ENCODE results near the gene GDAP1L1.
"Not testable (repeated sequence)": the region's sequence is repeated elsewhere in the genome, so short reads cannot be mapped to it uniquely, and the experiment has no call there.

GDAP1L1 gene

DNA sequence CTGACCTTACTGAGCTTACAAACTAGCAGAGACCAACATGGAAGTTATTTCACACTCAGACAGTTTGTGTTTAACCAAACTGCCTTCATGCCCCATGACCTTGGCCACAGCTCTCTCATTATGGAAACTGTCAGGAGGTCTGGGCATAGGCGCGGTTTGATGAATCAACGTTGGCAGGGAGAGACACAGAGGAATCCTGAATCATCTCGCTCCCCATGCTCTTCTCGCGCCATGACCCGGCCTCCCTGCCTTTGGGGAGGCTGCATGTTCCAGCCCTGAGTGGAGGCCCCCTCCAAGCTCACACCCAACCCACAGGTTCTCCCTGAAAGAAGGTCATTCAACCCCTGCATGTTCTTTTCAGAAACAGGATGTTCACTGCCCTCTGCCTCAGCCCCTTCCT lies 15.9 kb upstream of the GDAP1L1 start:
- Histone ChIP-seq H3K4me2 (ENCODE audit: low read length) (no peak overlapping the region), H3K36me3 (replicated peaks; ENCODE audit: low read depth, low read length) (no peaks in the 10 kb centered on the region), H4K20me1 (ENCODE audit: insufficient read depth, low read length) (no peaks in the 10 kb centered on the region), H3K27ac (ENCODE audit: low read length) (no peak overlapping the region), H3K4me3 (ENCODE audit: low read length) (no peak overlapping the region), H3K4me1 (ENCODE audit: low read length) (no peaks in the 10 kb centered on the region), H3K79me2 (ENCODE audit: low read length) (no peaks in the 10 kb centered on the region), H3K9ac (ENCODE audit: low read length) (no peak overlapping the region), H3K9me3 (ENCODE audit: insufficient read depth, low read length) (no peaks in the 10 kb centered on the region), H2AFZ (ENCODE audit: low read depth, low read length) (no peak overlapping the region), H3K27me3 (ENCODE audit: low read depth, low read length) (no peaks in the 10 kb centered on the region)
- TF ChIP-seq, protein P1, sequence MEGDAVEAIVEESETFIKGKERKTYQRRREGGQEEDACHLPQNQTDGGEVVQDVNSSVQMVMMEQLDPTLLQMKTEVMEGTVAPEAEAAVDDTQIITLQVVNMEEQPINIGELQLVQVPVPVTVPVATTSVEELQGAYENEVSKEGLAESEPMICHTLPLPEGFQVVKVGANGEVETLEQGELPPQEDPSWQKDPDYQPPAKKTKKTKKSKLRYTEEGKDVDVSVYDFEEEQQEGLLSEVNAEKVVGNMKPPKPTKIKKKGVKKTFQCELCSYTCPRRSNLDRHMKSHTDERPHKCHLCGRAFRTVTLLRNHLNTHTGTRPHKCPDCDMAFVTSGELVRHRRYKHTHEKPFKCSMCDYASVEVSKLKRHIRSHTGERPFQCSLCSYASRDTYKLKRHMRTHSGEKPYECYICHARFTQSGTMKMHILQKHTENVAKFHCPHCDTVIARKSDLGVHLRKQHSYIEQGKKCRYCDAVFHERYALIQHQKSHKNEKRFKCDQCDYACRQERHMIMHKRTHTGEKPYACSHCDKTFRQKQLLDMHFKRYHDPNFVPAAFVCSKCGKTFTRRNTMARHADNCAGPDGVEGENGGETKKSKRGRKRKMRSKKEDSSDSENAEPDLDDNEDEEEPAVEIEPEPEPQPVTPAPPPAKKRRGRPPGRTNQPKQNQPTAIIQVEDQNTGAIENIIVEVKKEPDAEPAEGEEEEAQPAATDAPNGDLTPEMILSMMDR (IDR thresholded peaks at IDR 0.05; ENCODE audit: low read depth, low read length), result no peak
- TF ChIP-seq EZH2phosphoT487 (IDR thresholded peaks at IDR 0.05; ENCODE audit: low read depth), result no peak

DNA sequence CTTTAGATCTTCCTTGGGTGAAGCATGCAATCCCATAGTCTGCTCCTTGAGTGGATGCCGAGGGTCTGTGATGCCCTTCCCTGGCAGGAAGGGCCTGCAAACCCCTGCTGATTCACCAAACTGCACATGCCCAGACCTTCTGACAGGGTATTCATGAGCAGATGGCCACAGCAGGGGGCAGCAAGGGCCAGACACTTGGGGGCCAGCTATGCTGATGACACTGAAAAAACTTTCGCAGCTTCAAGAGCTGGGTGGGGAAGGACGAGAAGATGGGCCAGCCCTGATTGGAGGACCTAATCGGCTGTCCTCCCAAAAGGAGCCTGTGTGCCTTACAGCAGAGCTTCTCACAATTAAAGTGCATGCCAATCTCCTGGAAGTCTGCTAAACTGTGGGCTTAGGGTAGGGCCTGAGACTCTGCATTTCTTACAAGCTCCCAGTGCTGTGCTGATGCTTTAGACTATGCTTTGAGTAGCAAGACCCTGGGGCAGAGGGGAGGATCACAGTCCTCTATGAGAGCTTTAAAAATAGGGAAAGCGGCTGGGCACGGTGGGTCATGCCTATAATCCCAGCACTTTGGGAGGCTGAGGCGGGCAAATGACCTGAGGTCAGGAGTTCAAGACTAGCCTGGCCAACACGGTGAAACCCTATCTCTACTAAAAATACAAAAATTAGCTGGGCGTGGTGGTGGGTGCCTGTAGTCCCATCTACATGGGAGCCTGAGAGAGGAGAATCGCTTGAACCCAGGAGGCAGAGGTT lies 15.2 kb upstream of the GDAP1L1 start:
- H3K27me3 ChIP-seq (ENCODE audit: low read depth, low read length), result no peaks in the 10 kb centered on the region
- H3K79me2 ChIP-seq (ENCODE audit: low read length), result no peaks in the 10 kb centered on the region
- H3K4me3 ChIP-seq (ENCODE audit: low read length), result no peak overlapping the region
- H3K27ac ChIP-seq (ENCODE audit: low read length), result no peak overlapping the region
- no peak overlapping the region for H3K4me2 ChIP-seq (ENCODE audit: low read length)
- H2AFZ ChIP-seq (ENCODE audit: low read depth, low read length), result no peak overlapping the region
- no peaks in the 10 kb centered on the region for H4K20me1 ChIP-seq (ENCODE audit: insufficient read depth, low read length)
- no peak for TF ChIP-seq EZH2phosphoT487 (IDR thresholded peaks at IDR 0.05; ENCODE audit: low read depth)
- TF ChIP-seq, protein P1 (IDR thresholded peaks at IDR 0.05; ENCODE audit: low read depth, low read length), result no peak
- H3K9me3 ChIP-seq (ENCODE audit: insufficient read depth, low read length), result no peaks in the 10 kb centered on the region
- H3K4me1 ChIP-seq (ENCODE audit: low read length), result no peaks in the 10 kb centered on the region
- no peaks in the 10 kb centered on the region for H3K36me3 ChIP-seq (replicated peaks; ENCODE audit: low read depth, low read length)
- H3K9ac ChIP-seq (ENCODE audit: low read length), result no peak overlapping the region

DNA sequence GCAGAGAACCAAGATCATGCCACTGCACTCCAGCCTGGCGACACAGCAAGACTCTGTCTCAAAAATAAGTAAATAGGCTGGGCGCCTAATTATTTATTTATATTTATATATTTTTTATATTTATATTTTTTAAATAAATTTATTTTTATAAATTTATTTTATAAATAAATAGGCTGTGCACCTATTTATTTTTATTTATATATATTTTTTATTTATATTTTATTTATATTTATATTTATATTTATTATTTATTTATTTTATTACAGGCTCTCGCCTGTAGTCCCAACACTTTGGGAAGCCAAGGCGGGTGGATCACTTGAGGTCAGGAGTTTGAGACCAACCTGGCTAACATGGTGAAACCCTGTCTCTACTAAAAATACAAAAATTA lies 14.6 kb upstream of the GDAP1L1 start:
- H3K27ac ChIP-seq (ENCODE audit: low read length); H3K9ac ChIP-seq (ENCODE audit: low read length); H3K4me3 ChIP-seq (ENCODE audit: low read length); H3K79me2 ChIP-seq (ENCODE audit: low read length); H3K4me2 ChIP-seq (ENCODE audit: low read length); H4K20me1 ChIP-seq (ENCODE audit: insufficient read depth, low read length); H3K36me3 ChIP-seq (replicated peaks; ENCODE audit: low read depth, low read length); H3K27me3 ChIP-seq (ENCODE audit: low read depth, low read length); H3K4me1 ChIP-seq (ENCODE audit: low read length); H2AFZ ChIP-seq (ENCODE audit: low read depth, low read length); H3K9me3 ChIP-seq (ENCODE audit: insufficient read depth, low read length): not testable (repeated sequence)

DNA sequence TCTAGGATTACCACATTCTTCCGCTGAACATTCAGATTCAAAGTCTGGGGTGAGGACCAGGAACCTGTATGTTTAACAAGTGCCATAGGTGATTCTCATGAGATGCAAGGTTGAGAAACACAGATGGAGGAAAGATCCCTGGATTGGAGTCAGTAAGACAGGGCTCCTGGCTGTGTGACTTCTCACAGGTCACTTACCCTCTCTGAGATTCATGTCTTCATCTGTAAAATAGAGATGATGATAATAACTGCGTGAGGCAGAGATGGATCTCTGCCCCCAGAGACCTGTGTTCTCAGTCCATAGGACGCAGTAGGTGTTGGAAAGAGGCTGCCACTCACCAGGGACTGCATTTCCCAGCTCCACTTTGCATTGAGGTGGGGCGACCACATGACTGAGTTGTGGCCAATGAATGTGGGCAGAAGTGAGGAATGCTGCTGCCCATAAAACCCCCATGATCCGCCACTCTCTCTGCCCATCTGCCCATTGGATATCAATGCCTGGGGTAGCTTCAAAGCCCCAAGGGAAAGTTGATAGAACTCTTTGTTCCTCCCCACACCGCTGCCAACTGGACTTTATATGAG lies 13.6 kb upstream of the GDAP1L1 start:
- no peaks in the 10 kb centered on the region for H4K20me1 ChIP-seq (ENCODE audit: insufficient read depth, low read length)

More for the DNA sequence above, 13.6 kb upstream of the GDAP1L1 start:
- H3K79me2 ChIP-seq (ENCODE audit: low read length), result no peaks in the 10 kb centered on the region
- no peak for TF ChIP-seq EZH2phosphoT487 (IDR thresholded peaks at IDR 0.05; ENCODE audit: low read depth)
- TF ChIP-seq, protein P1 (IDR thresholded peaks at IDR 0.05; ENCODE audit: low read depth, low read length), result no peak
- H3K27me3 ChIP-seq (ENCODE audit: low read depth, low read length), result no peaks in the 10 kb centered on the region
- H3K4me2 ChIP-seq (ENCODE audit: low read length), result no peak overlapping the region
- H3K4me1 ChIP-seq (ENCODE audit: low read length), result no peaks in the 10 kb centered on the region
- no peak overlapping the region for H3K9ac ChIP-seq (ENCODE audit: low read length)
- no peak overlapping the region for H3K27ac ChIP-seq (ENCODE audit: low read length)
- H3K9me3 ChIP-seq (ENCODE audit: insufficient read depth, low read length), result no peaks in the 10 kb centered on the region
- H2AFZ ChIP-seq (ENCODE audit: low read depth, low read length), result no peak overlapping the region
- no peak overlapping the region for H3K4me3 ChIP-seq (ENCODE audit: low read length)
- H3K36me3 ChIP-seq (replicated peaks; ENCODE audit: low read depth, low read length), result no peaks in the 10 kb centered on the region
